ENCODE results near the gene UBE2Q2.

Gene UBE2Q2

GRCh38 chr15:75927601-75928000 lies 84.4 kb downstream of the UBE2Q2 start:
- no peak for DNase-seq

- DNase-seq, result peak in 1 of 5 experiments; percentile 7
Measured at GRCh38 chr15:75928680-75929608, 85.7 kb downstream of the UBE2Q2 start.

GRCh38 chr15:75929799-75930565 lies 86.7 kb downstream of the UBE2Q2 start:
- no peak for DNase-seq

- DNase-seq, result no peak
Measured at GRCh38 chr15:75930866-75931265, 87.6 kb downstream of the UBE2Q2 start.

- DNase-seq, result no peak
Measured at GRCh38 chr15:75942464-75942863, 99.2 kb downstream of the UBE2Q2 start.

- DNase-seq, result no peak
Measured at GRCh38 chr15:75943246-75943645, 100.0 kb downstream of the UBE2Q2 start.

- no peak for DNase-seq
Measured at GRCh38 chr15:75943713-75944215, 100.5 kb downstream of the UBE2Q2 start.

GRCh38 chr15:75945953-75946352 lies 102.7 kb downstream of the UBE2Q2 start:
- no peak for DNase-seq

- no peak for DNase-seq
Measured at GRCh38 chr15:75947092-75947491, 103.8 kb downstream of the UBE2Q2 start.

GRCh38 chr15:75948761-75949296 lies 105.6 kb downstream of the UBE2Q2 start:
- DNase-seq, result no peak
